GM18870 (cell line): Measurements from ENCODE around the gene PTPRO.

Source experiments
- ATAC-seq: cut with Tn5 transposase; IDR thresholded peaks from one replicate; pipeline ENCODE4 v1.9.1; 2021; ENCODE audit warnings: moderate library complexity; ENCODE audit not compliant: unreplicated experiment

The PTPRO gene

GRCh38 chr12:15522574-15523187, 200.4 kb downstream of the PTPRO start:
- no peak for ATAC-seq

DNA sequence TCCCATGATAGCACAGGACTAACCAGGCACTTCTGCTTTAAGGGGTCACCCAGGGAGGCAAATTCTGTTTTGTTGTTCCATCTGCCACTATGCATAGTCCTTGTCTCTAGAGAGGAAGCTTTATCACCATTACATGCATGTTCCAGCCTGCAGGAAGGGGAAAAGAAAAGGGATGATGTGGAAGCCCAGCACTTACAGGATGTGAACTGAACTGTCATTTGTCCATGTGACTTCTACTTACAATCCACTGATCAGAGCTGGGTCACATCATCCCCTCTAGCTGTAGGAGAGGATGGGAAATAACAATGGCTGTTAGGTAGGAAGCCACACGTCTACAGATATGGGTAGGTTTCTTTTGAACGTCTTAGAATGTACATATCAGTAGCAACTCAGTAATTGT, 203.1 kb downstream of the PTPRO start:
- ATAC-seq = no peak

GRCh38 chr12:15526033-15526432, 203.7 kb downstream of the PTPRO start:
- ATAC-seq = peak; percentile 99

- ATAC-seq = no peak
These were observed 205.1 kb downstream of the PTPRO start for GRCh38 chr12:15527201-15528080.

- ATAC-seq = no peak
These were observed 206.4 kb downstream of the PTPRO start for GRCh38 chr12:15528666-15529065.

- ATAC-seq = no peak
These were observed 208.1 kb downstream of the PTPRO start for GRCh38 chr12:15530361-15530760.

DNA sequence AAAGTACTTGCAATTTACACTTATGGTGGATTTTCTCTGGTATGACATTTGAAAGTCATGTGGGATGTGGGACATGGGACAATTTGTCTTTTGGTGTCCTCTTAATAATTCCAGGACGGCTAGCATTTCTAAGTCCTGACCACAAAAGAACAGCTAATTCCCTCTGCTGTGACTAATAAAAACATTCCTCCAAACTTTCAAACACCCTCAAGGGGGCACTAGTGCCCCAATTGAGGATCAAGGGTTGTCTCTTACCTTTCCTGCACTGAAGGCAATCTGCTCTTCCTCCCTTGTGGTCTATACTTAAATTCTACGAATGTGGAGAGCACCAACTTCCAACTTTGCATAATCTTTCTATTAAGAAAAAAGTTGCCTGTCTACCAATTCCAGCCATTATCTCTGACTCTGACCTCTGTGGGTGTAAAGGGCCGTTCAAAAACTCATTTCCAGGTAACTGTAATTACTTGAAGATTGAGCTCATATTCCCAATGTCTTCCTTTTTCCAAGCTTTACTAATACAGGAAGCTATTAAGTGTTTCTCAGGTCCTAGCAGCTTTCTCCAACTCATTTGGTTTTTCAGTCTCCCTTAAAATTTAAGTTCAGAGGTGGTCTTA, 210.2 kb downstream of the PTPRO start:
- peak; percentile 56 for ATAC-seq

GRCh38 chr12:15534322-15534721, 212.0 kb downstream of the PTPRO start:
- ATAC-seq = peak; percentile 86

DNA sequence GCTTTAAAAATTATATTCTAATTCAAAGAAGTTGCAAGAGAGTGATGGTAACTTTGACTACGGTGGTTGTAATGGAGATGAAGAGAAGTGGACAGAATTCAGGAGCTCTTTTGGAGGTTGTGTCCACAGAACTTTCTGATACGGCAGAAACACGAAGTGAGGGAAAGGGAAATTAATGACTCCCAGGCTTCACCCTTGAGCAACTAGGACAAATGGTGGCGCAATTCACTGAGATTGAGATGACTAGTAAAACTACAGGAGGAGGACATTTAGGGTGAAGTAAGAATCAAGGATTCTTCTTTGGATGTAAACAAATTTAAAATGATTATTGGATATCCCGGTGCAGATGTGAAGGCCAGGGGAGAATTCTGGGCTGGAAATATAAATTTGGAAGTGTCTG, 212.6 kb downstream of the PTPRO start:
- ATAC-seq = no peak

DNA sequence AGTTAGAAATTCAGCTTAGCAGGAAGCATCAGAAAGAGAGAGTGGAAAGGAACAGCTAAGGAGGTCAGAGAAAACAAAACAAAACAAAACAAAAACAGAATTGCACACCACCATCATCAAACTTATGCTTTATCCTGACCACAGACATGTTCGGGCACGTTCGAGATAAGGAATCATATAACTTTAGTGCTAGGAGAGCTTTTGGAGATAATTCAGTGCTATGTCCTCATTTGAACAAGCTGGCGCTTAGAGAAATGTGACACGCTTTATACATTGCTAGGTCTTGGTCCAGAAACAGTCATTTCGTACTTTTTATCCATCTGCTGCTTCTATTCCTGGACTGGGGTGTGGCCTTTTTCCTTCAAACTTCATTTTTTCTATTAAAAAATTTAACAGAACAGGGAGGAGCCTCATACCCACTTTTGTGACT, 213.1 kb downstream of the PTPRO start:
- no peak for ATAC-seq

GRCh38 chr12:15536446-15536845, 214.1 kb downstream of the PTPRO start:
- no peak for ATAC-seq

DNA sequence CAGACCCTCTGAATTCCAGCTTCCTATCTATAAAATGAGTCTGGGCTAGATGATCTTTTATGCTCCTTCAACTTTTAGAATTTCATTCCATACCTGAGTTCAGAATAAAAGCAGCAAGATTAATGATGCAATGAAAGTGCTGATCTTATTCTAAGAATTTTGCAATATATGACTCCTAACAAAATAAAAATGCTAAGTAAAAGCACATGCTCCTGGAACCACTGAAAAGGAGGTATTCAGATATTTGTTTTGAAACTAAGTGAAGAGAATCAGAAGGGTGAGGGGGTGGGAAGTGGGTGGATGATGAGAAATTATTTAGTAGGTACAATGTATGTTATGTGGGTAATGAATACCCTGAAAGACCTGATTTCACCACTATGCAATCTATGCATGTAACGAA, 216.6 kb downstream of the PTPRO start:
- ATAC-seq = no peak

GRCh38 chr12:15540005-15540404, 217.7 kb downstream of the PTPRO start:
- no peak for ATAC-seq

DNA sequence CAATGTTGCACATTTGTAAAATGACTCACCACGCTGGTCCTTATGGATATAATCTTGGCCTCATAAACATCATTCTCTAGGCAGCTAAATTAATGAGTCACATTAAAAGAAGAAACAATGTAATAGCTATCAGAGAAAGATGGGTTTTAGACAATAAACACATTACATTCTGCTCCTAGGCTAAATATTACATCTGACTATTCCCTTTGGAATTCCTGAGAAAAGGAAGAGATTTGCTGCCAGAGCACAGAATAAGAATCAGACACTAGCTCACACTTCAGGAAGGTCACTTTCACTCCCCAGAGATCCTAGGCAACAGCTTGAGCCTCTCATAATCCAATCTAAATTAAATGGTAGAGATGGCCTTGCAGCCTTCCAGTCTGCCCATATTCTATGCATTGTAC, 218.2 kb downstream of the PTPRO start:
- no peak for ATAC-seq

- no peak for ATAC-seq
These were observed 219.8 kb downstream of the PTPRO start for GRCh38 chr12:15541996-15542631.

DNA sequence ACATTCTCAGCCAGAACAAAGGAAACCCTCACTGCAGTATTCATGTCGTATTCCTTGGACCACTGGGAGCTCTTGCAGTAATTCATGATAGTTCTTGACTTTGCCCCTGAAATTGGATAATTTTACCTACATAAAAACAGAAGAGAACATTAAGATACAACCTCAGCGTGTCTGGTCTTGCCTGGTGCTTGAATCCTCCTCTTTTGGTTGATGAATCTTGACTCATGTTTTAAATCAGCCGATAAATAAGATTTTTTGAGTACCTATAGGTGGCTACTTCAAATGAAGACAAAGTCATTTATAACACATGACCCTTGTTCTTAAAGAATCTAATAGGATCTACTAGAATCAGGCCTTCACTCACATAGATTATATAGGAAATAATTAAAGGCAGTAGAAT, 221.0 kb downstream of the PTPRO start:
- ATAC-seq = no peak

GRCh38 chr12:15544589-15544988, 222.3 kb downstream of the PTPRO start:
- no peak for ATAC-seq

GRCh38 chr12:15545334-15545733, 223.0 kb downstream of the PTPRO start:
- ATAC-seq = no peak

DNA sequence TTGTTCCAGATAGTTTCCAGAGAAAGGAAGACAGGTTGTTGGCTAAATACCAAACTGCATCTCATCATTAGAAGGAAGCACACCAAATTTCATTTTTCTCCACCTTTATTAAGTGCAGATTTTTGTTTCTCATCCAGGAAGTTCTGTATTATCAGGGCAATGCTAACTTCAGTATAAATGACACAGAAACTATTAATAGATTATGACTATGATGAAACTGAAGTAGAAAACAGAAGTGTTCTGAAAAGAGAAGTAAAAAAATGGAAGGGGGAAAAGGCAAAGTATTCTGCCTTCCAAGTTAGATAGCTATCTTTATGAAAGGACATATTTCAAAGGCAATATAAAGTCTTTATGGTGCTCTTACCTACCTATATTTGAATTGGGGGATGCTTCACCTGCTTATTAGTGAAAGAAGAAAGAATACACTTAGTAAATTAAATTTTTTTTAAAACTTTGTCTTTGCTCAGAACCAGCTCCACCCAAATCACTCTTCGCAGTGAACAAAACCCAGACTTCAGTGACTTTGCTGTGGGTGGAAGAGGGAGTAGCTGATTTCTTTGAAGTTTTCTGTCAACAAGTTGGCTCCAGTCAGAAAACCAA, 223.9 kb downstream of the PTPRO start:
- ATAC-seq = peak; percentile 75

DNA sequence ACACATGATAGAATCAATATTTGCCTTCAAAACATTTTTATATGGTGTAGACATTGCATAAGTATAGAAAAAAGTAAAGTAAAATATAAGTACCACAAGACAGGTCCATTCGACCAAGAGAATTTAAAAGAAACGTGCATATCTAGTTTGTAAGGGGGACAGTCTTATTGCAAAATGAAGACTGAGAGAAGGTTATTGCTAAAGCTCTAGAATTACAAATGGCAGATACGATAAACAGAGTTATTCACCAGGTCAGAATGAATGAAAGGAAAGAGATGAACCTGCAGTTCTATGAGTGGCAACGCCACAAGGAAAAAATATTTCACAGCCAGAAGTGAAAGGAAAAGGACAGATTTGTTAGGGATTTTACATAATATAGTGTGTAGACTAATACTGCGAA, 224.8 kb downstream of the PTPRO start:
- ATAC-seq = no peak

GRCh38 chr12:15547691-15548090, 225.4 kb downstream of the PTPRO start:
- no peak for ATAC-seq
